Activated T-cell treated with anti-CD3 and anti-CD28 coated beads for 24 hours (primary cell): Measurements from ENCODE around the gene DOCK4.
"Not testable (repeated sequence)": the region's sequence is repeated elsewhere in the genome, so short reads cannot be mapped to it uniquely, and the experiment has no call there.

Source experiments
- DNase-seq: peaks from one replicate; pipeline ENCODE4 v3.0.0-alpha.2; 2020; ENCODE audit warnings: low read depth

The DOCK4 gene, protein sequence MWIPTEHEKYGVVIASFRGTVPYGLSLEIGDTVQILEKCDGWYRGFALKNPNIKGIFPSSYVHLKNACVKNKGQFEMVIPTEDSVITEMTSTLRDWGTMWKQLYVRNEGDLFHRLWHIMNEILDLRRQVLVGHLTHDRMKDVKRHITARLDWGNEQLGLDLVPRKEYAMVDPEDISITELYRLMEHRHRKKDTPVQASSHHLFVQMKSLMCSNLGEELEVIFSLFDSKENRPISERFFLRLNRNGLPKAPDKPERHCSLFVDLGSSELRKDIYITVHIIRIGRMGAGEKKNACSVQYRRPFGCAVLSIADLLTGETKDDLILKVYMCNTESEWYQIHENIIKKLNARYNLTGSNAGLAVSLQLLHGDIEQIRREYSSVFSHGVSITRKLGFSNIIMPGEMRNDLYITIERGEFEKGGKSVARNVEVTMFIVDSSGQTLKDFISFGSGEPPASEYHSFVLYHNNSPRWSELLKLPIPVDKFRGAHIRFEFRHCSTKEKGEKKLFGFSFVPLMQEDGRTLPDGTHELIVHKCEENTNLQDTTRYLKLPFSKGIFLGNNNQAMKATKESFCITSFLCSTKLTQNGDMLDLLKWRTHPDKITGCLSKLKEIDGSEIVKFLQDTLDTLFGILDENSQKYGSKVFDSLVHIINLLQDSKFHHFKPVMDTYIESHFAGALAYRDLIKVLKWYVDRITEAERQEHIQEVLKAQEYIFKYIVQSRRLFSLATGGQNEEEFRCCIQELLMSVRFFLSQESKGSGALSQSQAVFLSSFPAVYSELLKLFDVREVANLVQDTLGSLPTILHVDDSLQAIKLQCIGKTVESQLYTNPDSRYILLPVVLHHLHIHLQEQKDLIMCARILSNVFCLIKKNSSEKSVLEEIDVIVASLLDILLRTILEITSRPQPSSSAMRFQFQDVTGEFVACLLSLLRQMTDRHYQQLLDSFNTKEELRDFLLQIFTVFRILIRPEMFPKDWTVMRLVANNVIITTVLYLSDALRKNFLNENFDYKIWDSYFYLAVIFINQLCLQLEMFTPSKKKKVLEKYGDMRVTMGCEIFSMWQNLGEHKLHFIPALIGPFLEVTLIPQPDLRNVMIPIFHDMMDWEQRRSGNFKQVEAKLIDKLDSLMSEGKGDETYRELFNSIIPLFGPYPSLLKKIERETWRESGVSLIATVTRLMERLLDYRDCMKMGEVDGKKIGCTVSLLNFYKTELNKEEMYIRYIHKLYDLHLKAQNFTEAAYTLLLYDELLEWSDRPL (N-terminal part only)

DNA sequence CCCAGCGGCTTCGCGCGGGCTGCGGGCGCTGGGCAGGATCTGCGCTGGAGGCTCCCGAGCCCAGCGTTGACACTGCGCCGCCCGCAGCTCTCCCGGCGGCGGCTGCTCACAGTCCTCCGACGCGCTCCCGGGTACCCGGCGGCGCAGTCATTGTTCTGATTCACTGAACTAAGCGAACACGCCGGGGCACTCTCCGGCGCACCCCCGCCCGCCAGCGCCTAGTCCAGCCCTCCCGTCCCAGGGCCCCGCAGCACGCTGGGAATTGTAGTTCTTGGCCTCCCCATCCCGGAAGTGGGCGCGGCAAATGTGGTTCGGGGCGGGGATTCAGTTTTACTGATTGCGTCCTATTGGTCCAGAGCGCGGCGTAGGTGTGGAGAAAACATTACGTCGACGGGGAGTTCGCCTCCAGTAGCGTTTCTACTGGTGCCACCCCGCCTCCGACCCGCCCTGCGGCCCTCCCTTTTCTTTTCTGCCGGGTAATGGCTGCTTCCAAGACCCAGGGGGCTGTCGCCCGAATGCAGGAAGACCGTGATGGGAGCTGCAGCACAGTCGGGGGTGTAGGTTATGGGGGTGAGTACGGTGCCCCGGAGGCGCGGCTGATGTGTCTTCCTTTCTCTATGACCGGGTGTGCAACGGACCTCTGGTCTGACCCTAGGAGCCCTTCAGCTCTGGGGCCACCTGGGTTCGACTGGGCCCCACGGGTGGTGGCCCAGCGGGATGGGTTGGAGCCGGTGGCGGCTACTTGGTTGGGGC lies at the start of gene DOCK4, which contains the start of gene ZNF277:
TSS of gene DOCK4 (minus strand) at position 162 of the 753 bp plus-strand sequence. CDS start 261 bp downstream, outside the sequence.
TSS of gene ZNF277 (plus strand) at position 458 of the 753 bp plus-strand sequence. CDS start at position 480, 22 bp downstream.
- peak; percentile 100 for DNase-seq

DNA sequence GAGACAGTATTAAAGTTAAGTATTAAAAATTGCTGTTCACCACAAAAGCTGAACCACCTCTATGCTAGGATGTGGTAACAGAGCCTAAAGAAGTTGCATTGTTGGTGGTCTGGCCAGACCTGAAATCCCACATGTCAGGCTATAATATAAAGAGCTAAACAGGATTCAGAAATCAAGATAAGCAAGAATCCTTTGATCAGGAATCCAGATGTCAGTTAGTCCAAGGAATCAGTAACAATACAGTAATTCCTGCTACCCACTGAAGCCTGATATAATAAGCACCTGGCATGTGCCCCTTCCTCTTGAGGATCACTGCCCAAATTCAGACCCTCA lies 49.2 kb upstream of the DOCK4 start:
- no peak for DNase-seq

DNA sequence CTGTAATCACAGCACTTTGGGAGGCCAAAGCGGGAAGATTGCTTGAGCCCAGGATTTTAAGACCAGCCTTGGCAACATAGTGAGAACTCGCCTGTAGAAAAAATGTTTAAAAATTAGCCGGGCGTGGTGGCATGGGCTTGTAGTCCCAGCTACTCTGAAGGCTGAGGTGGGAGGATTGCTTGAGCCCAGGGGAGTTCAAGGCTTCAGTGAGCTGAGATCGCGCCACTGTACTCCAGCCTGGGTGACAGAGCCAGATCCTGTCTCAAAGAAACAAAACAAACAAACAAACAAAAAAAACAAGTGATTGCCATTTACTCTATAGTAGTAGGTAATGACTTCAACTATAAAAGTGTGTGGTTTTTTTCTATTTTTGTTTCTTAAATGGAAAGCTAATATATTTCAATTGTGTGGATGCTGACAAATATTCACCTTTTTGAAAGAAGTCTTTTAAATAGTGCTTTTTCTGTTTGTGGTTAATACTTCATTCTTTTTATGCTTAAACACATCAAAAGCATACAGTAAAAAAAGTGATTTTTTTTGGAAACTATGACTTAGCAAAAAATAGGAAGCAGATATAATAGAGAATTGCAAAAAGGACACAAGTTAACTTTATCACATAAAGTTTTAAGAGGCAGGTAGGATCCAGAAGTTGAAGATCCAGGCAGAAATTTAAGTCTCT lies 48.6 kb upstream of the DOCK4 start:
- DNase-seq = no peak

DNA sequence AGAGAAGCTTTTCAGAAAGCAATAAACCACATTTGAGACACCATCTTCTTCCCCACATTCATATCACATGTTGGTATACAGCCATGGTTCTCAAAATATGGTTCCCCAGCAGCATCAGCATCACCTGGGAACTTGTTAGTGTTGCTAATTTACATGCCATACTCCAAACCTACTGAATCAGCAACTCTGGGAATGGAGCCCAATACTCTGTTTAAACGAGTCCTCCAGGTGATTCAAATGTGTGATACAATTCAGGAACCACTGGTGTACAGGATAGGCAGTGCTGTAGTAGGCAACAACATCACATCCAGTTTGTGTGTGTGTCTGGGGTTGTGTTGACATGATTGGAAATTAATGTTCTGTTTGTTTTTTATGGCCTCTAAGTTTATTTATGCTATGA lies 48.0 kb upstream of the DOCK4 start:
- DNase-seq = no peak

DNA sequence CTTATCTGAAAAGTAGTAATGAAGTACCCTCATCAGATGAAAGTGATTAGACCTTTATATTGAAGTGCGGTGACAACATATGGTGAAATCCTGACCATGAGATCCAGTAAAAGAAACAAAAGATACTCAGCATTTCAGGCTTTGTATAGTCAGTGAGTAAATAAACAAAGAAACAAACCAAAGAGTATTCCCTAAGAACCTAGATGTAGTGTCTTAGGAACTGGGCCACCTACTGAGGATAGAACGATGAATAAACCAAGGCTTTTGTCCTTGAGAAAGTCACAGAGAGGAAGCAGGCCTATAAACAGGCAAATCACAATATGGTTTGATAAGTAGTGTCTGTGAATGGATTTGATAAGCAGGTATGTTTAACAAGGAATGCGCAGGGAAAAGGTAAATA lies 46.5 kb upstream of the DOCK4 start:
- DNase-seq = no peak

DNA sequence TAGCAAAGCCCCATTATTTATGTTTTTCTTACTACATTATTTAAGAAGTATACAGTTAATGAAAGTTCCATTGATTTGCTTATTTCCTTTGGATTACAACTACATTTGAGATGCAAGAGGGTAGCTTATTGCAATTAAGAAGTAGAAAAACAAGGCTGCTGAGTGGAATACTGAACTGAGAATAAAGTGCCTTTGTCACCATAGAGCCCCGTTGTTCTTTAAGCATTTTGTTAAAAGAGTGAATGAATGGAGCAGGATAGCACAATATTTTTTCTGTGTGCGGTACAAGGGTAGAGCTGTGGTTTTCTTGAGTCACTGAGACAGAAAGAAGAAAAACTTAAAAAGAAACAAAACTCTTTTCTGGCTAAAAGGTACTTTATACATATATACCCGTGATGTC lies 45.9 kb upstream of the DOCK4 start:
- no peak for DNase-seq

DNA sequence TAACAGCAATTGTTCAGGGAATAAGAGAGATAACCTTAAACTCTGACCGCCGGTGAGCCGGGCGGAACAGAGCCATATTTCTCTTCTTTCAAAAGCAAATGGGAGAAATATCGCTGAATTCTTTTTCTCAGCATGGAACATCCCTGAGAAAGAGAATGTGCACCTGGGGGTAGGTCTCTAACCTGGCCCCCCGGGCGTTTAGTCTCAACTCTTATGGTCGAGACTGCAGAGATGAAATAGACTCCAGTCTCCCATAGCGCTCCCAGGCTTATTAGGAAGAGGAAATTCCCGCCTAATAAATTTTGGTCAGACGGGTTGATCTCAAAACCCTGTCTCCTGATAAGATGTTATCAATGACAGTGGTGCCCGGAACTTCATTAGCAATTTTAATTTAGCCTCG lies 43.8 kb upstream of the DOCK4 start:
- DNase-seq = not testable (repeated sequence)

DNA sequence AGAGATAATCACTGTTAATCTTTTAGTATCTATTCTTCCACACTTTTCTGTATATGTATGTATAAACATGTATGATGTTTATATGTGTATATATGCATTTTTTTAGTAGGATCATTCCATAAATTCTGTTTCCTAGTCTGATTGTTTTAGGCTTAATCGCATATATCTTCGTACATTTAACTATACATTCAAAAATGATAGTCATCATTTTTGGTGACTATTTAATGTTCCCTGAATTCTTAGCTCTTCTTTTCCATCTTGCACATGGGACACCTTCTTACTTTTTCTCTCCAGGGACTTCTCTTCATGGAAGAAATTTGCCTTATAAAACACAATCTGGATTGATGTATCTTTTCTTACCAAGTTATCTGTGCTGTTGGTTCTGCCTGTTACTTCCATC lies 42.4 kb upstream of the DOCK4 start:
- no peak for DNase-seq

DNA sequence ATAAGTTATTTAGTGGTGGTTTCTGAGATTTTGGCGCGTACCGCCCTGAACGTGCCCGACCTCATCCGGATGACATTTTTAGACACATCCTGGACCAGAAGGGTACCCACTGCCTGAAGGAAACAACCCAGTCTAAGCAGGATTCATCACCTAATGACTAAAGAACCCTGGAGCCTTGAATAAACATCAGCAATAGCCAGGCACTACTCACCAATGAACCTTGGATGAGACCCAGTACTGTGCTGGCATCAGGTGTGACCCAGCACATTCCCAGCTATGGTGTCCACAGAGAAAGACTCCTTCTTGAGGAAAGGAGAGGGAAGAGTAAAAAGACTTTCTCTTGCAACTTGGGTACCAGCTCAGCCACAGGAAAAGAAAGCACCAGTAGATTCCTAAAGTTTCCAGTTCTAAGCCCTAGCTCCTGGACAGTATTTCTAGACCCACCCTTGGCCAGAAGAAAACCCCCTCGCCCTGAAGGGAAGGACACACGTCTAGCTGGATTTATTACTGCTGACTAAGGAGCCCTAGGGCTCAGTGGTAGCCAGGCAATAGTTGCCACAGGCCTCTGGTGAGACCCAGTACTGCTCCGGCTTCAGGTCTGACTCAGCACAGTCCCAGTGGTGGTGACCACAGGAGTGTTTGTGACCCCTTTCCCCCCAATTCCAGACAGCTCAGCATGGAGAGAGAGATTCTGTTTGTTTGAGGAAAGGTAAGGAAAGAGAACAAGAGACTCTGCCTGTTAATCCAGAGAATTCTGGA lies 32.8 kb upstream of the DOCK4 start:
- DNase-seq = no peak

DNA sequence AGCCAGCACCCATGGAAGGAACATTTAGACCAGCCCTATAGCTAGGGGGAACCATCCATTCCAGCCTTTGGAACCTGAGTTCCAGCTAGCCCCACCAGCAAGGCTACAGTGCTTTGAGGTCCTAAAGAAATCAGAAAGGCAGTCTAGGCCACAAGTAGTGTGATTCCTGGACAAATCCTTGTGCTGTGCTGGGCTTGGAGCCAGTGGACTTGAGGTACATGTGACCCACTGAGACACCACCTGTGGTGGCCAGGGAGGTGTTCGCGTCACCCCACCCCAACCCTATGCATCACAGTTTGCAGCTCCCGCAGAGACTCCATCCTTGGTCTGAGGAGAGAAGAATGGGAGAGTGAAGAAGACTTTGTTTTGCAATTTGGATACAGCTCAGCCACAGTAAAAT lies 32.1 kb upstream of the DOCK4 start:
- DNase-seq = no peak

DNA sequence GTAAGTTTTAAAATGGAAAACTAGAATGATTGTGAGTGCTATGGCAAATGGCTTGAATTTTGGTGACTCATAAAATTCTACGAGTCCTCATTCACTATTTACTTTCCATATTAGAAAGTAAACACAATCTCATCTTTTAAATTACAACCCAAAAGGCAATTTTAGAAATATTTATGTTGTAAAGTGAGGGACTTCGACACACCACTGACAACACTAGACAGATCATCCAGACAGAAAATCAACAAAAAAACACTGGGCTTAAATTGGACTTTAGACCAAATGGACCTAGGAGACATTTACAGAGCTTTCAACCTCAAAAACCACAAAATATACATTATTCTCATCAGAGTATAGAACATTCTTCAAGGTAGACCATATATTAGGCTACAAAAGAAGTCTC lies 30.4 kb upstream of the DOCK4 start:
- no peak for DNase-seq

DNA sequence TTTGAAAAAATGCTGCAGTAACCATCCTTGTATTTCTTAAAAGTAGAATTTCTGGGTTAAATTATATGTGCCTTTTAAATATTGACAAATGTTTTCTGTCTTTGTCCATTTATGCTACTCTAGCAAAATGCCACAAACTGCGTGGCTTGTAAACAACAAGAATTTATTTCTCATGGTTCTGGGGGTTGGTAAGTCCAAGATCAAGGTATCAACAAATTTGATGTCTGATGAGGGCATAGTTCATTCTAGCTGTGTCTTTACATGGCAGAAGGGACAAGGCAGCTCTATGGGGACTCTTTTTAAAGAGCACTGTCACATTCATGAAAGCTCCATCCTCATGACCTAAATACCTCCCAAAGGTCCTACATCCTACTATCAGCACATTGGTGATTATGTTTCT lies 27.9 kb upstream of the DOCK4 start:
- no peak for DNase-seq

DNA sequence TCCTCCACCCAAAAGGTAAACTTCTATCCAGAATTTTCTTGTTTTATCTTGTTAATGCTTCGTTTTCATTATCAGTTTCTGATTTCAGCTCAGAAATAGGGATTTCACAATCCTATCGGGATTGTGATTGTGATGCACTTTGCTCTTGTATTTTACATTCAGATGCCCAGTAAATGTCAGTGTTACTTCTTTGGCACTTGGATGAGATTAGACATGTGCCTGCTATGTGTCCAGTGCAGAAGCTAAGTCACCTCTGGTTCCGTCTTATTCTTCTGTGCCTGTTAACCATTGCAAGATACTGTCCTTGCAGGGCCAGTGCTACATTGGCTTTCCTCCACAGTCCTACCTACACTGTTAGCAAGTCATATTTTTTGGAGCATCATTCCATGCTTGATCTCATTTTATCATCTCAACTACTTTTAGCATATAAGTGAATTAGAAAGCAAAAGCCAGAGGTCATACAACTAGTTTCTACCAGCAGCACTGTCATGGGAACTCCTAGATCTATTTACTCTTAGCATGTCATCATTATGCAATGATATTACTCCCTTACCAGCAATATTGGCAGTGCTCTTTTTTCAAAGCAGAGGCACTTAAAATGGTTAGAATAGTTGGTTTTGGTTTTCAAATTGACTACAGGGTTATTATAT lies 27.0 kb upstream of the DOCK4 start:
- DNase-seq = no peak

DNA sequence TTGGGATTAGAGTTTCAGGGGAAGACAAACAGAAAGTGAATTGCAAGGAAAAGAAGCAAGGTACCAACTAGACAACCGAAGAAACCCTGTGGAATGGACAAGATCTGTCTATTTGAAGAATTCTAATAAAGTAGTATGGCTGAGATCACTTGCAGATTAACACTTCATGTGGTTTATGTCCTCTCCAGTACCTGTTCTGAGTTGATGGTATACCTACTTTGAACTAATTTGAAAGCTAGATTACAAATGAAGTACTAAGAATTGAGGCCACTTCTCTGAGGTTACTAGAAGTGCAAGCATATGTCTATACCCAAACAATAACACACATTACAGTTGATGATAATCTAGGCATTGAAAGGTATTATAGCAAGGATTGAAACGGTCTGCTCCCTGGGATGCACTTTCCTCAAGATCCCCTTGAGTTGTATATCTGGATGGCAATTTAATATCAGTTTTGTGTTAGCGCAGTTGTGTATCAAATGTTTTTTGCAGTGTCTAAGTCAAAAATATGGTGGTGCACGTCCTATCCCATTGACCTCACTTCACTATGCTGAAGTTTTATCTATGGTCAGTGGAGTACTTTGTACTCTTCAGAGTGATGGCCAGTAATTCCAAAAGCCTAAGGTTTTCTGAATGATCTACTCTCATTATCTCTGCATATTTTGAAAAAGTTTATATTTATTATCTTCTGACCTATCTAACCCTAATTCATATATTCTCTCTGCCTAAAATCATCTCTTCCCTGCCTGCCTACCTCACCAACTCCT lies 26.2 kb upstream of the DOCK4 start:
- DNase-seq = no peak

DNA sequence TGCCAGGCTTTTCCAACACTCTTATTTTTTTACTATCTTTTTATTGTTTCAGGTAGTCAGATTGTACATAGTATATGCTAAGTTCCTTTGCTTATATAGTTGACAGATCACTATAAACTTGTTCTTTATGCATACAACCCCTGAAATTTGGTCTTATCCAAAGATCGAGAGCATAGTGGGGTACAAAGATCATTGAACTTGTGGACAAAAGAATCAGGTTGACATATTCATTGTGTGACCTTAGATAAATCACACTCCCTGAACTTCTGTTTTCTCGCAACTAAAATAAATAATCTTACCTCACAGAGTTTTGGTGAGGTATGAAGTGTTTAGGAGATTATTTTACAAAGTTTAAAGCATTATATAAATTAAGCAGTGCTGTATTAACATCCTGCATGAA lies 22.4 kb upstream of the DOCK4 start:
- DNase-seq = no peak

DNA sequence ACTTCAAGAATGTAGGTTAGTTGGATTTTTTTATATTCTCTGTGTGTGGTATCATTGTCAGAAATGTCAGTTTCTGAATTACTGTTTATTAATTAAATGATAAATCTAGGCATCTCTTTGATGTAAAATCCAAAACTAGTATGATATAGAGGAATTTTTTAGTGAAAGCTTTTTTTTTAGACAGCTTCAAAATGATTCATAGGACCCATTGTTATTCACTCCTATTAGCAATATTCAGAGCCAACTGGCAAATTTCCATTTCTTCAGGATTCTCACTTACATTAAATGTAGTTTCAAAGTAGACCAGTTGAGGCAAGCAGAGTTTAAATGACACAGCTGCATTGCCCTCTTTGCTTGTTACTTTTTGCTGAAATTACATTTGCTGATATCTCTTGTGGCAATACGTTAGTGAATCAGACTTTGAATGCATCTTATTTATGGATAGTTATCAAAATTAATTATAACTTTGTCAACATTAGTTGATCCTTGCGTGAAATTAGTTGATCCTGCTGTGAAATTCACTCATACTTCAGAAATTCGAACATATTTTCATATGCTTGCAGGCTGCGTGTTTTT lies 20.6 kb upstream of the DOCK4 start:
- DNase-seq = no peak

DNA sequence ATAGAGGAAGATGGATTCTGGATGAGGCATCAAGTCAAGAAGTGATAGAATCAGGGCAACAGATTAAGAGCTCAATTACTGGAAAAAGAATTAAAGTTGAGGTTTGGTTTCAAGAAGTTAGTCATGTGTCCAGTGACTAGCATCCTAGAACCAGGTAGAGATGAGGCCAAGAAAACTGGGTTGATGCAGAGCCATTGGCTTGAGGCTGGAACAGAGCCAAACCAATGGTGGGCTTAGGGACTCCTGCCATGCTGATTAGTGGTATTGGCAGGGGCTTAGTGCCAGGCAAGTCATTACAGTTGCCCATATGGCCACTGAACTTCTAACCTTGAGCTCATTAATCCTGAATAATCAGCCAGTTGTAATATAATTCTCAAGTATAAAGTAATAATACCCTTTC lies 18.8 kb upstream of the DOCK4 start:
- DNase-seq = no peak

DNA sequence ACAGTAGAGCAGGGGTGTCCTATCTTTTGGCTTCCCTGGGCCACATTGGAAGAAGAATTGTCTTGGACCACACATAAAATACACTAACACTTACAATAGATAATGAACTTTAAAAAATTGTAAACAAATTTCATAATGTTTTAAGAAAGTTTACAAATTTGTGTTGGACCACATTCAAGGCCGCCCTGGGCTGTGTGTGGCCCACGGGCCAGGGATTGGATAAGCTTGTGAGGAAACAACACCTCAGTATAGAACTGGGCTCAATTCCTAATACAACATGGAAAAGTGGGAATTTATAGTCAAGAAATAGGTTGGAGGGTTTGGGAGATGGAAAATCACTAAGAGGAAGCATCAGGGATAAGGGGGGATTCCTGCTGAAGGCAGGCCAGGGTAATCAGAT lies 18.0 kb upstream of the DOCK4 start:
- DNase-seq = no peak

DNA sequence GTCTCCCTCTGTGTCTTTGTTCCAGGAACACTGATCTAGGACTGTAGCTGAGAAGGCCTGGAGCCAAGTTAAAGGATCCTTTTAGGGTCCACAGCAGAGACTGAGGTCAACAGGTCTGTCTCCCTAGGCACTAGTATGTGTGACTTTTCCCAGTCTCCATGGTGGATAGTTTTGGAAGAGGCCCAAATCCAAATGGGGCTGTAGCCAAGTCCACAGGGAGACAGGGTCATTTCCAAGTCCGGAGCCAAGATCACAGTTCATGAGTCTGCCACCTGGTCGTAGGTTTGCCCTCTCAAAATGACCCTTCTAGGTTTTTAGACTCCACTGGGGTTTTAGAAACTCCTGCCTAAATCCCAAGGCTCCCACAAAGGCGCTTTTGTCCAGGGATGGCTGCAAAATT lies 17.1 kb upstream of the DOCK4 start:
- no peak for DNase-seq
